NCI-H2107 treated with DMSO at 0.1 percent for 48 hours (cell line): ENCODE data around the gene CISD1.
"Not testable (repeated sequence)": the region's sequence is repeated elsewhere in the genome, so short reads cannot be mapped to it uniquely, and the experiment has no call there.

Experiments used
- DNase-seq: peaks from one replicate; lab custom pipeline; 2025; ENCODE audit not compliant: unreplicated experiment; lab: John Stamatoyannopoulos, UW

CISD1 gene

DNA sequence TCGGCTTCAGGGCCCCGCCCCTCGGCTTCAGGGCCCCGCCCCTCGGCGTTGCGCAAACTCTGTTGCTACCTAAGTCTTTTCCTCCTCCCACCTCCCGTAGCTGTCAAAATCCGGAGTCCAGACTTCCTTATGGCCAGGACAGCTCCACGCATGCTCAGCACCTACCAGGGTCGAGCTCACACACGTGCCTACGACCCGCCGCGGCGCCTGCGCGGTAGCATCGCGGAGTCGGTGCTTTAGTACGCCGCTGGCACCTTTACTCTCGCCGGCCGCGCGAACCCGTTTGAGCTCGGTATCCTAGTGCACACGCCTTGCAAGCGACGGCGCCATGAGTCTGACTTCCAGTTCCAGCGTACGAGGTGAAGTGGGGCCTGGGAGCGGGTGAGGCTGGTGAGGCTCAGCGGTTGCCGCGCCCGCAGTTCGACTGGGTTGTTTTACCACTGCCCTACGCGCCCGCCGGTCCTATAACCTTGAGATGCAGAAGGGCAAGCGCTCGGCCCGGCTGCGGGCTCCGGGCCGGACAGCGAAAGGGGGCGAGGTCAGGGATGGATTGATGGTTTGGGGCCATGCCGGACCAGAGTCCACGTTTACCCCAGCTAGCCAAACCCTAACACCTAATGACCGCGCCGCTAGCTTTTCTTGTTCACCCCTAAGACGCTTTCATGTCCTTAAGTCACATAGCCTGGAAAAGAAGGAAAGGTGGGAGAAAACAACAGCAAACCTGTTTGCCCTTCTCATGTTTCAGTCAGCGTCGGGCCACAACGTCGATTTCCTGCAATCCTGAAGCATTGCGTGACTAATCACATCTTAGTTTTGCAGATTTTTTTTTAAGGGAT is at the start of gene CISD1:
CISD1 (plus strand) TSS at position 217 of the 836 bp plus-strand sequence; CDS start at position 329, 112 bp downstream.
- DNase-seq: peak; percentile 79

DNA sequence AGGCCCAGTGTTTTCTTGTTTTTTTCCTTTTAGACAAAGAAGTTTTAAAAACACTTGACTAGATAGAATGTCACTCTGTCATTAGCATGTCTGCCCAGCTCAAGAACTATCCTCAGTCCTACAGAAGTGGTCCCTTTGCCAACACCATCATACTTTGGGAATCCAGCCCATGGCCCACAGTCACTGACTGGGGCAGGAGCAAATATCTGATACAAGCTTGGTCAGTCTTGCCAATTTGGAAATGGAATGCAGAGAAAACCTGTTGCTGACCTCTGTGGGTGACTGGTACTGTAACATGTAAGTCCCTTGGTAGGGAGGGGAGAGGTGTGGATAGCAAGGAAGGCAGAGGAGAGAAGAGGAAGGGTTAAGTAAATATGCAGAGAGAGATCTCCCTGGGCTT is 49.1 kb upstream of the CISD1 start:
- no peak for DNase-seq

DNA sequence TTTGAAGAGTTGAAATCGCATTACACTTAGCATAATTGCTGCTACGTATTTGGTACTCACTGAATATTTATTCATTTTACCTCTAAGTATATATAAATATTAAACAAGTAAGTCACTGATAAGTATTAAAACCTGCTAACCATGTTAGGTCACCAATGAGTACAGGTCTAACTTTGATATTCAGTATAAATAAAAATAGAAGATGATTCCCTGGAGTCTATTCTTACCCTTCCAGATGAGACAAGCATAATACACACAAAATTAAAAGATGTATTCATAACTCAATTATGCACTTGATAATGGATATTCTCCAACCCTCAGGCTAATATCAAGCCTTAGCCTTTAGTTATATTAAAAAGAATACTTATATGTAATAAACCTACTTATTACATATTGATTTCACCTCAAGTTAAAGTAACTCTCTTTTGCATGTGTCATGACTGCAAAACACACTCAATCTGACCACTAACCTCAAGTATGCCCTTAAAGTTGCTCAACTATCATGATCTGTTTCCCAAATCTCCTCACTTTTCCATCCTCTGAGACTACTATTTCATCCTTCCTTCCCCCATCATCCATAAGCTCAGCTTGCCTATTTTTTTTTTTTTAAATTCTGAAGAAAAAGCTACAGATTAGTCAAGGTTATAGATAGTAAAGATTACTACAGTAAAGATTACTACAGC is 48.1 kb upstream of the CISD1 start:
- no peak for DNase-seq

DNA sequence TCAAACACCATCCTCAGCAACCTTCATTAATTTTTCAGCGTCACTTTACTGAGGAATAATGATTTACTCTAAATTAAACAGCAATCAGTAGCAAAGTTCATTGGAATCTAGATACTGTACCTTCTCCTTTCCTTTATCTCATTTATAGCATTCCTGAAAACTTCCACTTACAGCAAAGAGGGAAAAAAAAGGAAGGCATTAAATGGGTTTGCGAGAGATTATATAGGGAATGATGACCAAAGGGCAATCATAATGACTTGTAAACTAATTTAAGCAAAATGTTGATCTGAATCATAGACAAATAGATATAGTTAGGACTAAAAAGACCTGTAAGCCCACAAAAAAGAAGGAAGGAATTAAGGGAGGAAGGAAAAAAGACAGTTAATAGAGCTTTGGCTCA is 43.3 kb upstream of the CISD1 start:
- DNase-seq: no peak

DNA sequence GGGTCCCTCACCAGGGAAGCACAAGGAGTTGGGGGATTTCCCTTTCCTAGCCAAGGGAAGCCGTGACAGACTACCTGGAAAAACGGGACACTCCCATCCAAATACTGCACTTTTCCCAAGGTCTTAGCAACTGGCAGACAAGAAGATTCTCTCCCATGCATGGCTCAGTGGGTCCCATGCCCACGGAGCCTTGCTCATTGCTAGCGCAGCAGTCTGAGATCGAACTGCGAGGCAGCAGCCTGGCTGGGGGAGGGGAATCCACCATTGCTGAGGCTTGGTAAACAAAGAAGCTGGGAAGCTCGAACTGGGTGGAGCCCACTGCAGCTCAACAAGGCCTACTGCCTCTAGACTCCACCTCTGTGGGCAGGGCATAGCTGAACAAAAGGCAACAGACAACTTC is 39.1 kb upstream of the CISD1 start:
- not testable (repeated sequence) for DNase-seq

DNA sequence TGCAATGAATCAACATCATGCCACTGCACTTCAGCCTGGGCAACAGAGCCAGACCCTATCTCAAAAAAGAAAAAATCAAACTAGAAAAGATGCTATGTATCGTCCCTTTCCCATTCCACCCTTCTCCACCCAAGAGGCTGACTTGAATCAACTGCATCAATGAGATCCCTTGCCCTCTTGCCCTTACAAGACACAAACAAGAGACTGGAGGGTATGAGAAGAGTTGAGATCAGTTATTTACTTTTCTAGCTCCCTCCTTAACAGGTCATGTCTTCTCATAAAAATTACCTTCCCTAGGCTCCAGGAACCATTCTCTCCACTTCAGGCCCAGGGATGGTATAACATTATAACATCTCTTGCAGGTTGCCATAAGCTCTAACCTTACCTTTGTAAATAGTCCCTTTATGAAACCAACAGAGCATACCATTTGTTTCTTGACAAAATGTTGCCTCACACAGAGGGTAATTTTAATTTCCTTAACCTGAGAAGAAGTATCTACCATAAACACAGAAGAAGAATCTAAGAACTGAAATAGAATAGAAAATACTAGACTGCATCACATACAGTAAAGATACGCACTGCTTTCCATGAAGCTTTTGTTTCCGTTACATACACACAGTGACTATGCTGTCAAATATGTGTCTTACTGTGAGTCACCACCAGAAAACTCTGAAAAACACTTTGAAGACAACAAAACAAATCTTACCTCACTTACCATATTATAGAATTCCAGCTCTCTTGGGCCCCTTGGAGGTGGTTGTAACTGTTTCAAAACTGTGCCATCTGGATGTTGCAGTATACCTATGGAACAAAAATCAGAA is 31.7 kb upstream of the CISD1 start:
- DNase-seq: no peak

DNA sequence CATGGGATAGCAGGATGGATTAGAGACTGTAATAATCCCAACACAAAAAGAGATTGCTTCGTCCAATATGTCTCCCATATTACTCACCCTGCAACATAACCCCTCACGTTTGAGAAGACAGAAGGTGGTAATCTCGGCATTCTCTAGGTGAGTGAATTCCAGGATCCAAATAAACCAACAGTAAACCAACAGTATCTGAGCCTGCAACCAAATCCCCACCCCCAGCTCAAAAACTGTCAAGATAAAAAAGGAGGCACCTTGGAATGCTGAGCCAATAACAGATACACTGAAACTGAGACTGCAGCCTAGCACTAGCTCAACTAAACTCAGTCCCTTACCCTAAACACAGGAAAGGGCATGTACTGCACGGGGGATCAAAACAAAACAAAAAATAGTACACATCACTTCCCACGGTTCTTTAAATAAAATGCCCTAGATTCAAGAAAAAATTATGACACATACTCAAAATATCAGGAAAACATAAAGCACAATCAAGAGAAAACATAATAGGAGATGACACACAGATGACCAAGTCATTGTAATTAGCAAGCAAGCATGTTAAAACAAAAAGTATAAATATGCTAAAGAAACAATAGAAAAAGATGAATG is 29.3 kb upstream of the CISD1 start:
- DNase-seq: no peak

DNA sequence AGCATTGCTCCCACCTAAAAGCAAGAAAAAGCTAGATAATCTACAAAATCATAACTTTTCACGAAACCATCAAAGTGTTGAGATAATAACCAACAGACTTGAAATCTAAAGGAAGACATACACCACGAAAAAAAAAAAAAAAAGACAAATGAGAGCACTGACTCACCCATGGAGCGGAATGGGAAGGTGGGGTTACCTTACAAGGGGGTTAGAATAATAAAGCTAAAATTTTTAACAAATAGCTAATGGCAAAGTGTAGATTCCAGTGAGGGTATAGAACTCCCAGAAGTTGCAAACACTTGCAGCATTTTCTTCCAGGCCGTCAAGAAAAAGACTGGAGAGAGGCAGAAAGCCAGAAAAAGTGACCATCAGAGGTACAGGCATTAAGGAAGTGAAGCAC is 28.4 kb upstream of the CISD1 start:
- no peak for DNase-seq

DNA sequence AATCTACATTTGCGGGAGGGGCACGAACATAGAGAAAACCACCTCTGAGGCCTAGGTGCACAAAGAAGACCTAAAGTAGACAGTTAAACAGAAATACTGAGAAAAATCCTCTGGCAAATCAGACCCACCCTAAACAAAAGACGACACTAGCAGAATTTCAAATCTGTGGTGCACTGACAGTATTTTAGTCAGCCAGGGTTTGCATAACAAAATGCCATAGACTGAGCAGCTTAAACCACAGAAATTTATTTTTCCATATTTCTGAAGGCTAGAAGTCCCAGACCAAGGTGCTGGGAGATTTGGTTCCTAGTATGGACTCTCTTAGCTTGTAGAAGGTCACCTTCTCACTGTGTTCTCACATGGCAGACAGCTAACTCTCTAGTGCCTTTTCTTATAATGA is 27.6 kb upstream of the CISD1 start:
- DNase-seq: no peak

DNA sequence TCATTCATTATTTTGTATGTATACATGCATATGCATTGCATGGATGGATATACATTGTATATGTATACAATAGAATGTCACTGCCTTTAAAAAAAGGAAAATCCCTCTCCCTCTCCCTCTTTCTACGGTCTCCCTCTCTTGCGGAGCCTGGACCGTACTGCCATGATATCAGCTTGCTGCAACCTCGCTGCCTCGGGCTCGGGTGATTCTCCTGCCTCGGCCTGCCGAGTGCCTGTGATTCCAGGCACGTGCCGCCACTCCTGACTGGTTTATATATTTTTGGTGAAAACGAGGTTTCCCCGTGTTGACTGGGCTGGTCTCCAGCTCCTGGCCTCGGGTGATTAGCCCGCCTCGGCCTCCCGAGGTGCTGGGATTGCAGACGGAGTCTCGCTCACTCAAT is 25.7 kb upstream of the CISD1 start:
- DNase-seq: no peak

DNA sequence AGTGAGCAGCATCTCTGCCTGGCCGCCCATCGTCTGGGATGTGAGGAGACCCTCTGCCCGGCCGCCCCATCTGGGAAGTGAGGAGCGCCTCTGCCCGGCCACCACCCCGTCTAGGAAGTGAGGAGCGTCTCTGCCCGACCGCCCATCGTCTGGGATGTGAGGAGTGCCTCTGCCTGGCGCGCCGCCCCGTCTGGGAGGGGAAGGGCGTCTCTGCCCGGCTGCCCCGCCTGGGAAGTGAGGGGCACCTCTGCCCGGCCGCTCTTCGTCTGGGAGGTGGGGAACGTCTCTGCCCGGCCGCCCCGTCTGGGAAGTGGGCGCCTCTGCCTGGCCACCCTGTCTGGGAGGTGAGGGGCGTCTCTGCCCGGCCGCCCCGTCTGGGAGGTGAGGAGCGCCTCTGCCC is 25.2 kb upstream of the CISD1 start:
- DNase-seq: not testable (repeated sequence)

DNA sequence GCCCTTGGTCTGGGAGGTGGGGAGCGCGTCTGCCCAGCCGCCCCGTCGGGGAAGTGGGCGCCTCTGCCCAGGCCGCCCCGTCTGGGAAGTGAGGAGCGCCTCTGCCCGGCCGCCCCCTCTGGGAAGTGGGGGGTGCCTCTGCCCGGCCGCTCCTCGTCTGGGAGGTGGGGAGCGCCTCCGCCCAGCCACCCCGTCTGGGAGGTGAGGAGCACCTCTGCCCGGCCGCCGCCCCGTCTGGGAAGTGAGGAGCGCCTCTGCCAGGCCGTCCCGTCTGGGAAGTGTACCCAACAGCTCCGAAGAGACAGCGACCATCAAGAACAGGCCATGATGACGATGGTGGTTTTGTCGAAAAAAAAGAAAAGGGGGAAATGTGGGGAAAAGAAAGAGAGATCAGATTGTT is 24.7 kb upstream of the CISD1 start:
- DNase-seq: not testable (repeated sequence)

DNA sequence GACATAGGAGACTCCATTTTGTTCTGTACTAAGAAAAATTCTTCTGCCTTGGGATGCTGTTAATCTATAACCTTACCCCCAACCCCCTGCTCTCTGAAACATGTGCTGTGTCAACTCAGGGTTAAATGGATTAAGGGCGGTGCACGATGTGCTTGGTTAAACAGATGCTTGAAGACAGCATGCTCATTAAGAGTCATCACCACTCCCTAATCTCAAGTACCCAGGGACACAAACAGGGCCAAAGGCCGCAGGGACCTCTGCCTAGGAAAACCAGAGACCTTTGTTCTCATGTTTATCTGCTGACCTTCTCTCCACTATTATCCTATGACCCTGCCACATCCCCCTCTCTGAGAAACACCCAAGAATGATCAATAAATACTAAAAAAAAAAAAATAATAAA is 24.3 kb upstream of the CISD1 start:
- DNase-seq: not testable (repeated sequence)

DNA sequence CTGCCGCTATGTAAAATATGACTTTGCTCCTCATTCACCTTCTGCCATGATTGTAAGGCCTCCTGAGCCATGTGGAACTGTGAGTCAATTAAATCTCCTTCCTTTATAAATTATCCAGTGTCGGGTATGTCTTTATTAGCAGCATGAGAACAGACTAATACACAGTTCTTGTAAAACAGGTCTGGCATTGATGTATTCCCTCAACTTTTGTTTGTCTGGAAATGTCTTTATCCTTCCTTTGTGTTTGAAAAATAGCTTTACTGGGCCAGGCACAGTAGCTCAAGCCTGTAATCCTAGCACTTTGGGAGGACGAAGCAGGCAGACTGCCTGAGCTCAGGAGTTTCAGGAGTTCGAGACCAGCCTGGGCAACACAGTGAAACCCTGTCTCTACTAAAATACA is 15.8 kb upstream of the CISD1 start:
- DNase-seq: no peak

DNA sequence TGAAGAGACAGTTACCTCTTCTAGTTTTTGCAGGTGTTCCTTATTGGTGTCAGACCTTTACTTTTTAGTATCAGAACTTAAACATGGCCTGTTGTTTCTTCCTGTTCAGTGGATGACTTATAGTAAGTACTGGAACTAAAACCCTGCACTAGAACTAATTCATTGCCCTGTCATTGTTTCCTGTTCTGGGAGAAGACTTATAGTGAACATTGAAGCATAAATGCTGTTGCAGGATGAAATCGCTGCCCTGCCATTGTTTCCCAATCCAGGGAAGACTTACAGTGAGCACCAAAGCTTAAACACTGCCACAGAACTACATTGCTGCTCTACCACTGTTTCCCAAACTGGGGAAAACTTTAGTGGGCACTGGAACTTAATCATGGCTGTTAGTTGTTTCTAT is 14.3 kb upstream of the CISD1 start:
- DNase-seq: no peak

DNA sequence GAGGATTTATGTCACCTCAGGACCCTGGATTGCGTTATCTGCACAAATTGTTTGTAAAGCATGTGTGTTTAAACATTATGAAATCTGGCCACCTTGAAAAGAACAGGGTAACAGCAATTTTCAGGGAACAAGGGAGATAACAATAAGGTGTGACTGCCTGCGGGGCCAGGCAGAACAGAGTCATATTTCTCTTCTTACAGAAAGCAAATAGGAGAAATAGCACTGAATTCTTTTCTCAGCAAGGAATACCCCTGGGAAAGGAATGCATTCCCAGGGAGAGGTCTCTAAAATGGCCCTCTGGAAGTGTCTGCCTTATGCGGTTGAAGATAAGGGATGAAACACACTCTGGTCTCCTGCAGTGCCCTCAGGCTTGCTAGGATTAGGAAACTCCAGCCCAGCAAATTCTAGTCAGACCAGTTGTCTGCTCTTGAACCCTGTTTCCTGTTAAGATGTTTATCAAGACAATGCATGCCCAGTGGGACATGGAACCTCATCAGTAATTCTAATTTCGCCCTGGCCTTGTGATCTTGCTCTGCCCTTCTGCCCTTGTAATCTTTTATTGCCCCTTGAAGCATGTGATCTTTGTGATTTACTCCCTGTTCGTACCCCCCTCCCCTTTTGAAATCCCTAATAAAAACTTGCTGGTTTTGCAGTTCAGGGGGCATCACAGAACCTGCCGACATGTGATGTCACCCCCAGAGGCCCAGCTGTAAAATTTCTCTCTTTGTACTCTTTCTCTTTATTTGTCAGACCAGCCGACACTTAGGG is 12.8 kb upstream of the CISD1 start:
- DNase-seq: not testable (repeated sequence)

DNA sequence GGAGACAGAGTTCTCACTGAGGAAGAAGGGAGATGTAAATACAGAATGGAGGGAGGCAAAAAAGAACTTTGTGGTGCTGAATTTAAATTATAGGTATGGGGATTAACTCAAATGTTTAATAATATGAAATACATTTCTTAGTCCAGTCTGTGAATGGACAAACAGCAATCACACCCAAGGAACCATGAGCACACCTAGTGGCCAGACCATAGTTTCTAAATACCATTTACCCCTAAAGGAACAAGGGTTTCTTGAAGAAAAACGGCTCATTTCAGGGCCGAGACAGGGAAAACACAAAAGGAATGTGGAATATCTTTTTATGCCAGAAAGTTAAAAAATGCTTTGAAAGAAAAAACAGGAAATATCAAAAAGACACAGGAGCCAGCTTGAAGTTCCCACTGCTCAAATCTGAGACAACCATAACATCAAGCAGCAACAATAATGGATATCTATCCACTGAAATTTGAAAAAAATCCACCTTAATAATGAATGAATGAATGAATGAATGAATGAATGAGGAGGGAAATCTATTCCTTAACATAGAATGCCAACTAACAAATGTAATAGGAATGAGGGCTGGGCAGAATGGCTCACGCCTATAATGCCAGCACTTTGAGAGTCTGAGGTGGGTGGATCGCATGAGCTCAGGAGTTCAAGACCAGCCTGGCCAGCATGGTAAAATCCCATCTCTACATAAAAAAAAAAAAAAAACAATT is 9.8 kb upstream of the CISD1 start:
- no peak for DNase-seq

DNA sequence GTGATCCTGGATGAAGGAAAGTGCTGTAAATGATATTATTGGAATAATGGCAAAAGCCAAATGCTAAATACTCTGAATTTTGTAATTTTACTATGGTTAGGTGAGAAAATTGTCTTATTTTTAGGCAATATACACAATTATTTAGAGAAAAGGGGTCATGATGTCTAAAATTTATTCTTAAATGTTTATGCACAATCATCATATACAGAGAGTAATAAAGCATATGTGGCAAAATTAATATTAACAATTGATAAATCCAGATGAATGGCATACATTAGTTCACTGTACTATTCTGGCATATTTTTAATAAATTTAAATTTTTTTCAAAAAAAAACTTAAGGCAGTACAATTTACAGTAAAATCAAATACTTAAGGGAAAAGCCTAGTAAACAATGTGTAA is 8.6 kb upstream of the CISD1 start:
- no peak for DNase-seq

DNA sequence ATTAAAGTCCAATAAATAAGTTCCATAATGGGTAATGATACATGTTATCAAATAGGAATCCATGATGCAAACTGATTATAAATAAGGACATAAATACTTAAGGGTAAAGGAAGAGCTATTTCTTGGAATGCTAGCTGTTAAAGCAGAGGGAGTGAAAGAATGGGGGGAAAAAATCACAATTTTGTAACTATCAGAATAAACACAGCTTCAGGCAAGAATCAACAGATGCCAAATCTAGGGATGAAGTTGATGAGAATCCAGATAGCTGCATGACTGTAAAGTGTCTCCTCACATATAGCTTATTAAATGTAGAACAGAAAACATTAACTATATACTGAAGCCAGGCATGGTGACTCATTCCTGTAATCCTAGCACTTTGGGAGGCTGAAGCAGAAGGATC is 6.2 kb upstream of the CISD1 start:
- no peak for DNase-seq

DNA sequence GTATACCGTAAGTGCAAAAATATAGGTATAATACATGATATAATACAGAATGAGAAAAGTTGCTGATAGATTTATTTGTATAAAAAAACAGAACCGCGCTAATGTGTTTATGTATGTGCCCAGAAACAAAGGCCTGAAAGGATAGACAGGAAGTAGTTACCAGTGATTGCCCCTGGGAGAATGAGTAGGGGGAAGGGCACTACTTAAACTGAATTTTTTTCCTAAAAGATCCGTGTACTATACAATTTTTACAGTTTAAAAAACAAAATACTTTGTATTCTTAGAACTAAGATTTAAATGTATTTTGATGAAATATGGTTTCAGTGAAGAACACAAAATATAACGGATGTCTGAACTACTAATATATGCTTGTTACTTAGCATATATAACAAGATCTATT is 4.2 kb upstream of the CISD1 start:
- no peak for DNase-seq
